Measurements from ENCODE around the gene ARHGEF19. TPM values are rescaled to one million over a fixed set of nuclear protein-coding genes. Genes with fewer than 3 reads are reported as not detected.
A peak's percentile ranks its signal among the peaks of the same experiment; 100 is the strongest.

The ARHGEF19 gene
- total and polyA plus RNA-seq, 2 of the 13 experiments (the other 11 are each of a cell fraction or from before 2014, with no cell fraction given), result 1.7 to 1.8 TPM

GRCh38 chr1:16236511-16237342 is 24.3 kb upstream of the ARHGEF19 start, which contains the start of gene CPLANE2 (continued):
- peak; percentile 83; the same call in 1 of the 2 replicates for TF ChIP-seq IRF9 (CRISPR knock-in tag; IDR thresholded peaks at IDR 0.05; ENCODE audit: borderline replicate concordance)
- no peak for TF ChIP-seq ZBTB10 (CRISPR knock-in tag; IDR thresholded peaks at IDR 0.05; ENCODE audit: borderline replicate concordance)
- TF ChIP-seq GTF3A (CRISPR knock-in tag; conservative IDR thresholded peaks at IDR 0.05), result no peak
- TF ChIP-seq SALL1 (CRISPR knock-in tag; IDR thresholded peaks at IDR 0.05), result peak; percentile 27; the same call in 1 of the 2 replicates
- no peak for TF ChIP-seq AKAP8 (CRISPR knock-in tag; IDR thresholded peaks at IDR 0.05)
- TF ChIP-seq CTCF (CRISPR knock-in tag; IDR thresholded peaks at IDR 0.05), result peak; percentile 40
- TF ChIP-seq SCMH1 (CRISPR knock-in tag; IDR thresholded peaks at IDR 0.05; ENCODE audit: borderline replicate concordance), result no peak
- no peak for TF ChIP-seq ZNF407 (CRISPR knock-in tag; IDR thresholded peaks at IDR 0.05; ENCODE audit: not compliant biosample characterization)
- TF ChIP-seq ZNF790 (CRISPR knock-in tag; IDR thresholded peaks at IDR 0.05; ENCODE audit: borderline replicate concordance), result no peak
- TF ChIP-seq RFX5 (IDR thresholded peaks at IDR 0.05; ENCODE audit: low read depth, low read length), result peak; percentile 98
- TF ChIP-seq ZNF703 (CRISPR knock-in tag; IDR thresholded peaks at IDR 0.05; ENCODE audit: borderline replicate concordance), result no peak
- no peak for TF ChIP-seq IKZF1 (IDR thresholded peaks at IDR 0.05)

Measured in HepG2 (cell line).